ENCODE measurements around the gene HMBS.
"Not testable (repeated sequence)": the region's sequence is repeated elsewhere in the genome, so short reads cannot be mapped to it uniquely, and the experiment has no call there.

Gene HMBS

DNA sequence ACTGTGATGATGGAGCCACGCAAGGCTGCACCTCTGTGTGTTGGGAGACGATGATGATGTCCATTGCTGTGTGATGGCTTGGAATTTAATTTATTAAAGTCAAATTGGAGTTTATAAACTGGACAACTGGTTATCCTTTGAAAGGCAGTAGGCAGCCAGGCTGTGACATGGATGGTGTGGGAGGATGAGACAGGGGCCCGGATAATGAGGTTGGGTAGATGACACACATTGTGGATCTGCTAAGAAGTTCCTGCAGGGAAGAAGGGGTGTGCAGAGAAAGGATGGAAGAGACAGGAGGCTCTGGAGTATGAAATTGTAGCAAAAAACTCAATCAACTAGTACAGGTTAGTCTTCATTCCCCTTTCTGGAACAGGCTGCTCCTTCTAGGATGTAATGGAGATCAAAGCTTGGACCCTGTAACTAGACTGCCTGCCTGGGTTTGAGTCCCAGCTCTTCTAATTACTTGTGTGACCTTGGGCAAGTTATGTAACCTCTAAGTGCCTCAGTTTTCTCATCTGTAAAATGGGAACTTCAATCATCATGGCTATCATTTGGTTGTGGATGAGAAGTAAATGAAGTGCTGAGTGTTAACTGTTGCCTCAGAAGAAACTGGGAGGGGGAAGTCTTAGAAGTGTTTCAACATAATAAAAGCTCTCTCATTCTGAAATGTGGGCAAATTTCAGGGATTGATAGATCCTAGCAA, 32.5 kb downstream of the HMBS start:
- H3K4me1 Mint-ChIP-seq: peaks cover 29% of the 10 kb centered on the region
- H3K4me3 Mint-ChIP-seq: no peak overlapping the region
- peaks cover 54% of the 10 kb centered on the region for H3K36me3 Mint-ChIP-seq
- no peaks in the 10 kb centered on the region for H3K9me3 Mint-ChIP-seq
- peak overlapping the region; percentile 77 for H3K27ac Mint-ChIP-seq
- DNase-seq (ENCODE audit: low spot score in 2 of 2) (no peak), ATAC-seq (no peak)

DNA sequence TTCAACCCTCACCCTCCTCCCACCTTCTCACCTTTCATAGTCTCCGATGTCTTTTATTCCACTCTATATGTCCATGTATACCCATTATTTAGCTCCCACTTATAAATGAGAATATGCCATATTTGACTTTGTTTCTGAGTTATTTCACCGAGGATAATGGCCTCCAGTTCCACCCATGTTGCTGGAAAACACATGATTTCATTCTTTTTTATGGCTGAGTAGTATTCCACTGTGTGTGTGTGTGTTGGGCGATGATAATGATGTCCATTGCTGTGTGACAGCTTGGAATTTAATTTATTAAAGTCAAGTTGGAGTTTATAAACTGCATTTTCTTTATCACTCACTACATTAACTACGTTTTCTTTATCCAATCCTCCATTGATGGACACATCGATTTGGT, 33.5 kb downstream of the HMBS start:
- Mint-ChIP-seq H3K4me1 (peaks cover 39% of the 10 kb centered on the region), H3K4me3 (no peak overlapping the region), H3K36me3 (peaks cover 55% of the 10 kb centered on the region), H3K9me3 (no peaks in the 10 kb centered on the region), H3K27ac (no peak overlapping the region)
- ATAC-seq (no peak), DNase-seq (ENCODE audit: low spot score in 2 of 2) (no peak)

DNA sequence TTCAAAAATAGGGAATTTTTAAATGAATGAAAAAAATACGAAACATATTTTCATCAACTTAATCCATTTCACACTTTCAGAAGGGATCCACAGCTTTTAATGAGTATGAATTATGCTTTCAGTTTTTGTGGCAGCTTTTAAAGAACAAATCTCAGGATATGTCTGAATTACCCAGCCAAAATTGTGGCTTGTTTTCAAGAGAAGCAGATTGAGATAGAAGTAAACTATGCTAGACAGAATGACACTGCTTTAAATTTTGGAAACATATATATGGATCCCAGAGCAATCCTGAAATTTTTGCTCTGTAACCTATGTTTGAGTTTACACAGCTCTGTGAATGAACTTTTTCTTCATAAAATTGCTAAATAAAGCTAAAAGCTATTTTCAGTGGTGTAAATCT, 34.3 kb downstream of the HMBS start:
- ATAC-seq: no peak
- Mint-ChIP-seq H3K4me1 (peaks cover 41% of the 10 kb centered on the region), H3K36me3 (peaks cover 55% of the 10 kb centered on the region), H3K27ac (no peak overlapping the region), H3K9me3 (no peaks in the 10 kb centered on the region), H3K4me3 (no peak overlapping the region)
- no peak for DNase-seq (ENCODE audit: low spot score in 2 of 2)

DNA sequence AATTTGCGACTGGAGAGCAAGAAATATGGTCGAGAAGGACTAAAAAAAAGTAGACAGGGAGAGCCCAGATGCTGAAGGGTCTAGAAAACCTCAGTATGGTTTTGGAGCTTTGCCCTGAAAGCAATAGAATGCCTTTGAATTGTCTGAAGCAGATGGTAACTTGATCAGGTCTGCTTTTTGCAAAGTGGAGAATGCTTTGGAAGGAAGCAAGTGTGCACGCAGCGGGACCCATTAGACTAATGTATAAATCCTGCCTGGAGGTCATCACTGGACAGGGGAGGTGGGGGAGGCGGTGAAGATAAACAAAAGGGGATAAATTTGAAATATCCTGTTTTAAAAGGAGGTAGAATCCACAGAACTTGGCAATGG, 35.9 kb downstream of the HMBS start:
- peaks cover 35% of the 10 kb centered on the region for H3K4me1 Mint-ChIP-seq
- no peaks in the 10 kb centered on the region for H3K9me3 Mint-ChIP-seq
- peak overlapping the region; percentile 88 for H3K4me3 Mint-ChIP-seq
- H3K27ac Mint-ChIP-seq: peak overlapping the region; percentile 94
- ATAC-seq: no peak
- peaks cover 55% of the 10 kb centered on the region for H3K36me3 Mint-ChIP-seq
- DNase-seq (ENCODE audit: low spot score in 2 of 2): no peak

DNA sequence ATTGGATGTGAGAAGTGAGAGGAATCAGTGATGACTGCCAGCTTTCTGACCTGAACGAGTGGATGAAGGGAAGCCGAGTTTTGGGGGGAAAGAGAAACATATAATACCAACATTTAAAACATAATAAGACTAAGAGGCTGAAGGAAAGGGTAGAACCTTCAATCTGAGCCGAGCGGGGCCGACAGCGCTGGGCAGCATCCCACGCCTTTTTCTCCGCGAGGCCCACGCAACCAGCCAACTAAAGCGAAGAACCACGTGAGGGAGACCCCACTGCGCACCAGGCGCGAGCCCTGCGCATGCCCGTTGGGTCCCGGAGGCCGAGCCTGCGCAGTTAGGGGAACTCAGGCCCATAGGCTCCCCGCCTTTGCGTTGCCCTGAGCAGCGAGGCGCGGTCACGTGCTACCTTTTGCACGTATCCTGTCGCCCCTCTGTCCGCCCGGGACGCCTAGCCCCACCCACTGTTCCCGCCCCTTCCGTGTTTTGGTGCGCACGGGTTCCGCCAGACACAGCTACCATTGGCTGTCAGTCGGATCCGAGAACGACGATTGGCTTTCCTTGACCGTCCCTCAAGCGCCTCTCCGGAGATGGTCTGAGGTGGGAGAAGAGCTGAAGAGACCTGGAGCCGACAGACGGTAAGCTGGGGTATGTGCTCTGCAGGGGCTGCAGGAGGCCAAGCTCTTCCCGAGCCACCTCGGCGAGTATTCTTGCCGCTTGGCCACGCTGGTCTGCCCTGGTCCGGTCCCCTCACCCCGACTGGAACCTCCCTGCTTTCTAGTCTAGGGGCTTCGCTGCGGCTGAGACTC, 36.5 kb downstream of the HMBS start, which contains the start of gene HINFP:
HINFP (plus strand) TSS at position 573 of the 803 bp plus-strand sequence. CDS start 5,365 bp downstream, outside the sequence.
- Mint-ChIP-seq H3K27ac (peak within 1 kb of the TSS; percentile 94), H3K4me1 (peaks cover 30% of the 10 kb centered on the region), H3K9me3 (no peaks in the 10 kb centered on the region), H3K4me3 (peak within 1 kb of the TSS; percentile 88), H3K36me3 (peaks cover 52% of the 10 kb centered on the region)
- DNase-seq (ENCODE audit: low spot score in 2 of 2) (peak; percentile 93 to 99), ATAC-seq (peak; percentile 98)

DNA sequence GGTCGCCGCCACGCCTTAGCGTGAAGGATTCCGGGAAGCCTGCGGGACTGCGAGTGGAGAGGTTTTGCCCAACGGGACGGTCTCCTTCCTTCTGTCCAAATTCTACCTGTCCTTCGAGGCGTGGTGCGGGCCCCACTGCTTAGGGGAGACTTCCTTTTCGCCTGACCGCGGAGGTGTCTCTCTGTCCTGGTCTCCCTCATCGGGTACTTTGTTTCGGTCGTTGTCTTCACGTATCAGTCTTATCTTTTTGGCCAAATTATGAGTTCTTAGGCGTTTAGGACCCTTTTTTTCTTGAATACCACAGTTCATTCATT, 37.1 kb downstream of the HMBS start:
- Mint-ChIP-seq H3K27ac (peak overlapping the region; percentile 94), H3K4me1 (peaks cover 33% of the 10 kb centered on the region), H3K36me3 (peaks cover 54% of the 10 kb centered on the region), H3K9me3 (no peaks in the 10 kb centered on the region), H3K4me3 (peak overlapping the region; percentile 88)
- DNase-seq (ENCODE audit: low spot score in 2 of 2) (no peak), ATAC-seq (peak; percentile 14)

DNA sequence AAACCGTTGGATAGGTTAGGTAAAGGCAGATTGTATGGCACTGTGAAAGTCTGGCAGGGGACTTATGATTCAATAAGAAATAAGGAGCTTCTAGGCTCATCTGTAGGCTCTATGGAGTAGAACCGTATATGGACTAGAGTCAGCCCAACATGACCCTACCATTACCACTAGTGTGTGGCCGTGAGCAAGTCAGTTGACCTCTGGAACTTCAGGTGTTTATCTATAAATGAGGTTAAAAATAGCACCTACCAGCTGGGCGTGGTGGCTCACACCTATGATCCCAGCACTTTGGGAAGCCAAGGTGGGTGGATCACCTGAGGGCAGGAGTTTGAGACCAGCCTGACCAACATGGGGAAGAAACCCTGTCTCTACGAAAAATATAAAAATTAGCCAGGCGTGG, 41.1 kb downstream of the HMBS start:
- Mint-ChIP-seq H3K4me1 (peaks cover 28% of the 10 kb centered on the region), H3K9me3 (no peaks in the 10 kb centered on the region), H3K4me3 (no peak overlapping the region), H3K36me3 (peaks cover 93% of the 10 kb centered on the region), H3K27ac (no peak overlapping the region)
- no peak for DNase-seq (ENCODE audit: low spot score in 2 of 2)
- no peak for ATAC-seq

DNA sequence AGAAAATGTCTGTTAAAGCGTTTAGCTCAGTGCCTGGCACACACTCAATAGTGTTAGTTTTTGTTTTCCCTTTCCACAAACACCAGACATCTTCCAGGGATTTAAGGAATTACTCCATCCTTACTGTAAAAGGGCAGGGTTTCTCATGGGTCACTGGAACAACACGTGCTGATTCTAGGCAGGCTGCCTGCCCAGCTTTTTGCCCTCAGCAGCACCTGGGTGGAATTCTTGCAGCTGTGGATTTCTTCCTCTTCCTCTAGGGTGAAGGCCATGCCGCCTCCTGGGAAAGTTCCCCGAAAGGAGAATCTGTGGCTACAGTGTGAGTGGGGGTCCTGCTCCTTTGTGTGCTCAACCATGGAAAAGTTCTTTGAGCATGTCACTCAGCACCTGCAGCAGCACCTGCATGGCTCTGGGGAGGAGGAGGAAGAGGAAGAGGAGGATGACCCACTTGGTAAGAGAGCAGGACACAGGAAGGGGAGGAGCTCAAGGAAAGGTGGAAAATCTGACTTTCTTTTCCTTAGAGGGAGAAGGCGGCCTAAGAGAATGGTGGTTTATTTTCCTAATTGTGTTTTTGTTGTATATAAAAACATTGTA, 42.1 kb downstream of the HMBS start:
- DNase-seq (ENCODE audit: low spot score in 2 of 2): no peak
- no peak overlapping the region for H3K4me3 Mint-ChIP-seq
- peaks cover 93% of the 10 kb centered on the region for H3K36me3 Mint-ChIP-seq
- H3K9me3 Mint-ChIP-seq: no peaks in the 10 kb centered on the region
- H3K4me1 Mint-ChIP-seq: peaks cover 22% of the 10 kb centered on the region
- peak overlapping the region; percentile 71 for H3K27ac Mint-ChIP-seq
- ATAC-seq: no peak

DNA sequence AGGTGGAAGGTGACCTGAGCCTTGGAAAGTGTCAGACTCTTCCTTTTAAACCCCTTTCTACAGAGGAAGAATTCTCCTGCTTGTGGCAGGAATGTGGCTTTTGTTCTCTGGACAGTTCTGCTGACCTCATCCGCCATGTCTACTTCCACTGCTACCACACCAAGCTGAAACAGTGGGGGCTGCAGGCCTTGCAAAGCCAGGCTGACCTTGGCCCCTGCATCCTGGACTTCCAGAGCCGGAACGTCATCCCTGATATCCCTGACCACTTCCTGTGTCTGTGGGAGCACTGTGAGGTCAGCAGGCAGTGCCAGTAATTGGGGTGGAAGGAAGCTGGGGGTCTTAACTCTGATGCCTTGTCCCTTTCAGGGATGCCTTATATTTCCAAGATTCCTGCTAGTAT, 46.0 kb downstream of the HMBS start:
- Mint-ChIP-seq H3K27ac (peak overlapping the region; percentile 58), H3K9me3 (no peaks in the 10 kb centered on the region), H3K4me1 (peaks cover 6% of the 10 kb centered on the region), H3K4me3 (no peak overlapping the region), H3K36me3 (peaks cover 89% of the 10 kb centered on the region)
- ATAC-seq (no peak), DNase-seq (ENCODE audit: low spot score in 2 of 2) (no peak)

DNA sequence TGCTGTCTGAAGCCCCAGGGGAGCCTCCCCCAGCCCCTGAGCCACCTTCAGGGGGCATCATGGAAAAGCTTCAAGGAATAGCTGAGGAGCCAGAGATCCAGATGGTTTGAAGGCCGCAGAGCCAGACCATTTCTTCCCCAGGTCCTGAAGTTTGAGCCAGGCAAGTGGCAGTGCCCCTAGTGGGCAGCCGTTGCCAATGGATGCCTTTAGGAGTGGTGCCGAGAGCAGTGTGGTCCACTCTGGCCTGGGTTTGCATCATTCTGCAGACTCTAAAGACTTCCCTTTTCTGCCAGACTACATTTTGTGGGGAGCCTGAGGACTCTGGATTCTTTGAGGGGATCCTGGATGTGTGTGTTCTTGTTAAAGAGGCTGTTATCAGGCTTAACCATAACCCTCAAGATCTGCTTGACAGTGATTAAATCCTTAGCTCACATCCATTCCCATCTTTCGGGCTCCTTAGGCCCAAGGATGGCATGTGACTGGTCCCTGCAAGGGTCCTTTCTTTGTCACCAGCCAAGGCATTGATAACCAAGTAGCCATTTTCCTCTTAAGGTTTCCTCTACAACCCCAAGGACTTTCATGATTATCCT, 49.8 kb downstream of the HMBS start:
- Mint-ChIP-seq H3K9me3 (no peaks in the 10 kb centered on the region), H3K36me3 (peaks cover 56% of the 10 kb centered on the region), H3K27ac (peak overlapping the region; percentile 27), H3K4me1 (no peaks in the 10 kb centered on the region), H3K4me3 (no peak overlapping the region)
- DNase-seq (ENCODE audit: low spot score in 2 of 2) (no peak), ATAC-seq (no peak)

DNA sequence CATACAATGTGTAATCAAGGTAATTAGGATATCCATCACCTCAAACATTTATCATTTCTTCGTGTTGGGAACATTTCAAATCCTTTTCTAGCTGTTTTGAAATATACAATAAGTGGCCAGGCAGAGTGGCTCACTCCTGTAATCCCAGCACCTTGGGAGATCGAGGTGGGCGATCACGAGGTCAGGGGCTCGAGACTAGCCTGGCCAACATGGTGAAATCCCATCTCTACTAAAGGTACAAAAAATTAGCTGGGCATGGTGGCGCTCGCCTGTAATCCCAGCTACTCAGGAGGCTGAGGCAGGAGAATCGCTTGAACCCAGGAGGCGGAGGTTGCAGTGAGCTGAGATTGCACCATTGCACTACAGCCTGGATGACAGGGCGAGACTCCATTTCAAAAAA, 54.6 kb downstream of the HMBS start:
- not testable (repeated sequence) for ATAC-seq; H3K4me1 Mint-ChIP-seq; H3K9me3 Mint-ChIP-seq; H3K4me3 Mint-ChIP-seq; H3K27ac Mint-ChIP-seq; H3K36me3 Mint-ChIP-seq; DNase-seq (ENCODE audit: low spot score in 2 of 2)
